ENCODE data around the gene TEX52. TPM values are rescaled to one million over a fixed set of nuclear protein-coding genes. Genes with fewer than 3 reads are reported as not detected.

TEX52 gene
- total RNA-seq, 4 donors from 2014 or later: not detected

- intact Hi-C loops (cut with DNase I; ENCODE audit: low total_unique reads): no loop called here
Measured at GRCh38 chr12:2890388-2891239, 33.8 kb upstream of the TEX52 start, which contains the start of gene TULP3. TSS of gene TULP3 (plus strand) at chr12:2890891. CDS start at chr12:2890948, 57 bp downstream.

GRCh38 chr12:2890001-2890387 lies 33.2 kb upstream of the TEX52 start:
- no peaks in the 10 kb centered on the region for H3K27me3 ChIP-seq
- H3K4me3 ChIP-seq: peak overlapping the region; percentile 68 to 88
- H3K9me3 ChIP-seq: no peaks in the 10 kb centered on the region
- TF ChIP-seq POLR2A (IDR thresholded peaks at IDR 0.05) (no peak), CTCF (IDR thresholded peaks at IDR 0.05) (no peak)
- no peak for DNase-seq
- H3K36me3 ChIP-seq: no peaks in the 10 kb centered on the region
- peak overlapping the region; percentile 91 to 93 for H3K27ac ChIP-seq
- peaks cover 0 to 4% of the 10 kb centered on the region in 2 donors for H3K4me1 ChIP-seq
- intact Hi-C loops (cut with DNase I; ENCODE audit: low total_unique reads): no loop called here

More at GRCh38 chr12:2890388-2891239, 33.8 kb upstream of the TEX52 start, which contains the start of gene TULP3:
- peaks cover 0 to 4% of the 10 kb centered on the region in 2 donors for H3K4me1 ChIP-seq
- H3K36me3 ChIP-seq: no peaks in the 10 kb centered on the region
- peak; percentile 99 for DNase-seq
- H3K9me3 ChIP-seq: no peaks in the 10 kb centered on the region
- H3K4me3 ChIP-seq: peak within 1 kb of the TSS; percentile 68 to 88
- H3K27me3 ChIP-seq: no peaks in the 10 kb centered on the region
- TF ChIP-seq POLR2A (IDR thresholded peaks at IDR 0.05) (peak; percentile 92 to 98), CTCF (IDR thresholded peaks at IDR 0.05) (peak in 2 of 4 experiments; percentile 2 to 13)
- peak within 1 kb of the TSS; percentile 91 to 93 for H3K27ac ChIP-seq

- H3K4me1 ChIP-seq: no peaks in the 10 kb centered on the region
- no peaks in the 10 kb centered on the region for H3K27me3 ChIP-seq
- no peak overlapping the region for H3K4me3 ChIP-seq
- DNase-seq: no peak
- TF ChIP-seq CTCF (IDR thresholded peaks at IDR 0.05) (no peak), POLR2A (IDR thresholded peaks at IDR 0.05) (no peak)
- H3K9me3 ChIP-seq: no peaks in the 10 kb centered on the region
- intact Hi-C loops (cut with DNase I; ENCODE audit: low total_unique reads): no loop called here
- no peak overlapping the region for H3K27ac ChIP-seq
- H3K36me3 ChIP-seq: no peaks in the 10 kb centered on the region
Measured at GRCh38 chr12:2886768-2887450, 30.1 kb upstream of the TEX52 start.

- no peaks in the 10 kb centered on the region for H3K27me3 ChIP-seq
- no peak for DNase-seq
- no peaks in the 10 kb centered on the region for H3K4me1 ChIP-seq
- TF ChIP-seq CTCF (IDR thresholded peaks at IDR 0.05) (no peak), POLR2A (IDR thresholded peaks at IDR 0.05) (no peak)
- no peak overlapping the region for H3K4me3 ChIP-seq
- no peaks in the 10 kb centered on the region for H3K9me3 ChIP-seq
- no peaks in the 10 kb centered on the region for H3K36me3 ChIP-seq
- H3K27ac ChIP-seq: no peak overlapping the region
- intact Hi-C loops (cut with DNase I; ENCODE audit: low total_unique reads): no loop called here
Measured at GRCh38 chr12:2884810-2885209, 28.0 kb upstream of the TEX52 start.

GRCh38 chr12:2879853-2880252 lies 23.0 kb upstream of the TEX52 start:
- Histone ChIP-seq H3K4me1 (peaks cover 0 to 12% of the 10 kb centered on the region in 2 donors), H3K27ac (no peak overlapping the region), H3K9me3 (no peaks in the 10 kb centered on the region), H3K36me3 (no peaks in the 10 kb centered on the region), H3K27me3 (no peaks in the 10 kb centered on the region), H3K4me3 (no peak overlapping the region)
- TF ChIP-seq CTCF (IDR thresholded peaks at IDR 0.05): no peak
- TF ChIP-seq POLR2A (IDR thresholded peaks at IDR 0.05): no peak
- intact Hi-C loops (cut with DNase I; ENCODE audit: low total_unique reads): no loop called here
- DNase-seq: no peak

Measured in uterus (tissue), 4 donors.